ENCODE results near the gene SPP2. TPM values are rescaled to one million over a fixed set of nuclear protein-coding genes. Genes with fewer than 3 reads are reported as not detected.

The SPP2 gene
- total RNA-seq, 1 experiment from 2014 or later = not detected

GRCh38 chr2:234091883-234092282, 41.4 kb downstream of the SPP2 start:
- DNase-seq (ENCODE audit: low read depth) = peak; percentile 4

- DNase-seq (ENCODE audit: low read depth) = no peak
These were observed 41.8 kb downstream of the SPP2 start for GRCh38 chr2:234092344-234092743.

GRCh38 chr2:234095301-234095700, 44.8 kb downstream of the SPP2 start:
- no peak for DNase-seq (ENCODE audit: low read depth)

- DNase-seq (ENCODE audit: low read depth) = no peak
These were observed 45.7 kb downstream of the SPP2 start for GRCh38 chr2:234096164-234096563.

- DNase-seq (ENCODE audit: low read depth) = no peak
These were observed 48.2 kb downstream of the SPP2 start for GRCh38 chr2:234098681-234099080.

GRCh38 chr2:234099266-234099665, 48.8 kb downstream of the SPP2 start:
- DNase-seq (ENCODE audit: low read depth) = no peak

- no peak for DNase-seq (ENCODE audit: low read depth)
These were observed 50.2 kb downstream of the SPP2 start for GRCh38 chr2:234100686-234101085.

- DNase-seq (ENCODE audit: low read depth) = no peak
These were observed 51.6 kb downstream of the SPP2 start for GRCh38 chr2:234102112-234102511.

GRCh38 chr2:234107861-234108260, 57.4 kb downstream of the SPP2 start:
- no peak for DNase-seq (ENCODE audit: low read depth)

- no peak for DNase-seq (ENCODE audit: low read depth)
These were observed 58.8 kb downstream of the SPP2 start for GRCh38 chr2:234109321-234109720.

GRCh38 chr2:234110219-234110618, 59.7 kb downstream of the SPP2 start:
- DNase-seq (ENCODE audit: low read depth) = peak; percentile 14

- peak; percentile 88 for DNase-seq (ENCODE audit: low read depth)
These were observed 61.0 kb downstream of the SPP2 start for GRCh38 chr2:234111523-234111922.

- no peak for DNase-seq (ENCODE audit: low read depth)
These were observed 65.5 kb downstream of the SPP2 start for GRCh38 chr2:234116010-234116409.

GRCh38 chr2:234121999-234122398, 71.5 kb downstream of the SPP2 start:
- DNase-seq (ENCODE audit: low read depth) = no peak

- no peak for DNase-seq (ENCODE audit: low read depth)
These were observed 75.1 kb downstream of the SPP2 start for GRCh38 chr2:234125451-234126145.

- DNase-seq (ENCODE audit: low read depth) = no peak
These were observed 75.6 kb downstream of the SPP2 start for GRCh38 chr2:234126146-234126470.

Other genes with a start within 250 kb of the SPP2 start
- gene HJURP, start 196.2 kb upstream of the SPP2 start, total RNA-seq (2014; rRNA removed) = 123 and 124 TPM in 2 replicates
- 0.80 and 0.90 TPM in 2 replicates for gene TRPM8, start 133.3 kb upstream of the SPP2 start, total RNA-seq (2014; rRNA removed)